CD4-positive, alpha-beta T cell (primary cell): Measurements from ENCODE around the gene DBNDD1. TPM values are rescaled to one million over a fixed set of nuclear protein-coding genes. Genes with fewer than 3 reads are reported as not detected.

ENCODE experiments used
- ATAC-seq: fragments of 200-7000 bp; cut with Tn5 transposase; one replicate; pipeline ENCODE4 v1.10.0; 2022; ENCODE audit warnings: mild to moderate bottlenecking; ENCODE audit not compliant: poor library complexity
- CTCF ChIA-PET: fragments of 350-600 bp; sonication (Branson Sonifier 250); formaldehyde crosslinking; loops from one replicate; lab custom pipeline; 2021; ENCODE audit warnings: antibody characterized with exemption, inconsistent platforms; lab: Charles Lee
- POLR2A ChIA-PET: fragments of 350-600 bp; sonication (Branson Sonifier 250); formaldehyde crosslinking; loops from one replicate; lab custom pipeline; 2021; ENCODE audit warnings: antibody characterized with exemption, inconsistent platforms; lab: Charles Lee
- DNase-seq, 14 experiments: peaks; one replicate each; pipeline ENCODE4 v3.0.0-alpha.2; 2013 to 2020; ENCODE audit warnings: mixed read lengths in 2 of 14
- H3K27ac ChIP-seq, 2 donors: one replicate each; pipeline versions ENCODE4 v1.5.1 to v1.7.0; 2013; ENCODE audit warnings: low read length in 2 of 2, low read depth in 1 of 2, mild to moderate bottlenecking in 1 of 2
- H3K27me3 ChIP-seq, 2 experiments: 1 replicate in 1 of 2; 2 replicates in 1 of 2; pipeline versions ENCODE4 v1.6.1 to v1.7.0; 2013; ENCODE audit warnings: low read length in 2 of 2, control low read depth in 1 of 2, mild to moderate bottlenecking in 1 of 2, moderate library complexity in 1 of 2; ENCODE audit not compliant: insufficient read depth in 2 of 2, control insufficient read depth in 1 of 2
- H3K36me3 ChIP-seq: one replicate; pipeline ENCODE4 v1.6.1; 2013; ENCODE audit warnings: low read length, control low read depth; ENCODE audit not compliant: insufficient read depth
- H3K4me1 ChIP-seq: one replicate; pipeline ENCODE4 v1.6.1; 2013; ENCODE audit warnings: low read length, control low read depth; ENCODE audit not compliant: insufficient read depth
- H3K4me3 ChIP-seq: one replicate; pipeline ENCODE4 v1.5.1; 2013; ENCODE audit warnings: mild to moderate bottlenecking, low read length, moderate library complexity
- H3K9me3 ChIP-seq, 2 experiments: 1 replicate in 1 of 2; 2 replicates in 1 of 2; pipeline versions ENCODE4 v1.6.1 to v1.7.0; 2013; ENCODE audit warnings: low read length in 2 of 2, mild to moderate bottlenecking in 2 of 2, control low read depth in 1 of 2, moderate library complexity in 1 of 2; ENCODE audit not compliant: control insufficient read depth in 1 of 2, insufficient read depth in 1 of 2
- H3K27ac Mint-ChIP-seq: one replicate; pipeline ENCODE4 v1.8.0; 2020; ENCODE audit warnings: mixed read lengths
- H3K27me3 Mint-ChIP-seq: one replicate; pipeline ENCODE4 v1.8.0; 2021; ENCODE audit warnings: mixed read lengths
- H3K36me3 Mint-ChIP-seq: one replicate; pipeline ENCODE4 v1.8.0; 2021; ENCODE audit warnings: low read depth, mixed read lengths
- H3K4me1 Mint-ChIP-seq: one replicate; pipeline ENCODE4 v1.8.0; 2021; ENCODE audit warnings: low read depth, mixed read lengths
- H3K4me3 Mint-ChIP-seq: one replicate; pipeline ENCODE4 v1.8.0; 2020; ENCODE audit warnings: mild to moderate bottlenecking, mixed read lengths
- H3K9me3 Mint-ChIP-seq: one replicate; pipeline ENCODE4 v1.8.0; 2020; ENCODE audit warnings: mixed read lengths
- CTCF ChIP-seq: fragments of 200-600 bp; IDR thresholded peaks from one replicate; pipeline ENCODE4 v1.8.0; 2022; ENCODE audit warnings: antibody characterized with exemption, mild to moderate bottlenecking
- intact Hi-C, 2 experiments: fragments of 100-400 bp; cut with DNase I in 1 of 2; cut with micrococcal nuclease in 1 of 2; formaldehyde crosslinking; loops; one replicate each; pipeline versions ENCODE4 v1.15.1 to v1.9.0; 2023 to 2025; cut with DNase I, micrococcal nuclease
- total RNA-seq, 174 experiments: library from RNA in 2 of 174; stranded (reverse) in 2 of 174; gene quantifications; one replicate each; pipeline ENCODE4 v1.2.3 and lab custom pipeline; 2021 to 2026

DBNDD1 gene
- total RNA-seq, 2 experiments from 2014 or later: 2.6 to 2.8 TPM

- Histone ChIP-seq H3K4me3 (no peak overlapping the region), H3K9me3 (peaks cover 0 to 13% of the 10 kb centered on the region in 2 experiments), H3K36me3 (no peaks in the 10 kb centered on the region), H3K27me3 (peaks cover 10 to 13% of the 10 kb centered on the region in 2 experiments), H3K27ac (no peak overlapping the region), H3K4me1 (peaks cover 16% of the 10 kb centered on the region)
- intact Hi-C loops: no loop called here
- peak in 1 of 14 experiments; percentile 20 for DNase-seq
- Mint-ChIP-seq H3K4me3 (peak overlapping the region; percentile 67), H3K27me3 (peaks cover 16% of the 10 kb centered on the region), H3K9me3 (peaks cover 5% of the 10 kb centered on the region), H3K27ac (peak overlapping the region; percentile 40), H3K4me1 (peaks cover 19% of the 10 kb centered on the region), H3K36me3 (no peaks in the 10 kb centered on the region)
- ChIA-PET CTCF (interaction anchor here (1.0 kb wide), 1 partner anchor 34 kb away, joined by 3 read pairs; no protein-coding TSS in a partner anchor), POLR2A (no interaction called here)
- no peak for TF ChIP-seq CTCF
- peak; percentile 19 for ATAC-seq
Measured at GRCh38 chr16:90048347-90048722, 29.1 kb upstream of the DBNDD1 start.

- H3K9me3 Mint-ChIP-seq: no peaks in the 10 kb centered on the region
- peaks cover 10 to 13% of the 10 kb centered on the region in 2 experiments for H3K27me3 ChIP-seq
- ATAC-seq: peak; percentile 54
- H3K36me3 Mint-ChIP-seq: peaks cover 2% of the 10 kb centered on the region
- H3K4me3 ChIP-seq: no peak overlapping the region
- POLR2A ChIA-PET: no interaction called here
- peaks cover 0 to 8% of the 10 kb centered on the region in 2 experiments for H3K9me3 ChIP-seq
- H3K27ac Mint-ChIP-seq: peak overlapping the region; percentile 40
- CTCF ChIA-PET: interaction anchor here (1.0 kb wide), 1 partner anchor 34 kb away, joined by 3 read pairs; no protein-coding TSS in a partner anchor
- intact Hi-C loops: no loop called here
- peaks cover 16% of the 10 kb centered on the region for H3K27me3 Mint-ChIP-seq
- no peak overlapping the region for H3K27ac ChIP-seq
- peak in 3 of 14 experiments; percentile 26 to 46 (median 42) for DNase-seq
- TF ChIP-seq CTCF: no peak
- H3K4me1 ChIP-seq: peaks cover 16% of the 10 kb centered on the region
- no peaks in the 10 kb centered on the region for H3K36me3 ChIP-seq
- H3K4me3 Mint-ChIP-seq: peak overlapping the region; percentile 67
- H3K4me1 Mint-ChIP-seq: peaks cover 19% of the 10 kb centered on the region
Measured at GRCh38 chr16:90047714-90048346, 28.6 kb upstream of the DBNDD1 start.

GRCh38 chr16:90046971-90047713 lies 27.9 kb upstream of the DBNDD1 start:
- ChIA-PET CTCF (no interaction called here), POLR2A (no interaction called here)
- peaks cover 0 to 7% of the 10 kb centered on the region in 2 experiments for H3K9me3 ChIP-seq
- H3K4me1 Mint-ChIP-seq: peaks cover 19% of the 10 kb centered on the region
- no peak overlapping the region for H3K27ac ChIP-seq
- H3K27me3 ChIP-seq: peaks cover 10 to 13% of the 10 kb centered on the region in 2 experiments
- H3K4me1 ChIP-seq: peaks cover 16% of the 10 kb centered on the region
- peak overlapping the region; percentile 29 for H3K4me3 ChIP-seq
- peak; percentile 44 for ATAC-seq
- DNase-seq: peak in 1 of 14 experiments; percentile 60
- no peak overlapping the region for H3K4me3 Mint-ChIP-seq
- H3K27ac Mint-ChIP-seq: no peak overlapping the region
- peaks cover 9% of the 10 kb centered on the region for H3K36me3 Mint-ChIP-seq
- H3K9me3 Mint-ChIP-seq: no peaks in the 10 kb centered on the region
- H3K36me3 ChIP-seq: no peaks in the 10 kb centered on the region
- TF ChIP-seq CTCF: no peak
- intact Hi-C loops: no loop called here
- peaks cover 16% of the 10 kb centered on the region for H3K27me3 Mint-ChIP-seq
